DND-41 (cell line): ENCODE measurements around the gene PLA2G2D.

ENCODE experiments used
- EZH2 ChIP-seq: IDR thresholded peaks from 3 replicates; pipeline ENCODE4 v1.6.1; 2012; ENCODE audit warnings: borderline replicate concordance, low read depth, mild to moderate bottlenecking, moderate library complexity, low read length, inconsistent platforms; ENCODE audit not compliant: severe bottlenecking
- TF ChIP-seq, protein P1 (sequence below): IDR thresholded peaks from 2 replicates; pipeline ENCODE4 v1.5.1; 2012; ENCODE audit warnings: borderline replicate concordance, low read length, moderate library complexity, mild to moderate bottlenecking; ENCODE audit not compliant: poor library complexity, severe bottlenecking; ENCODE audit errors: extremely low read depth

DNA sequence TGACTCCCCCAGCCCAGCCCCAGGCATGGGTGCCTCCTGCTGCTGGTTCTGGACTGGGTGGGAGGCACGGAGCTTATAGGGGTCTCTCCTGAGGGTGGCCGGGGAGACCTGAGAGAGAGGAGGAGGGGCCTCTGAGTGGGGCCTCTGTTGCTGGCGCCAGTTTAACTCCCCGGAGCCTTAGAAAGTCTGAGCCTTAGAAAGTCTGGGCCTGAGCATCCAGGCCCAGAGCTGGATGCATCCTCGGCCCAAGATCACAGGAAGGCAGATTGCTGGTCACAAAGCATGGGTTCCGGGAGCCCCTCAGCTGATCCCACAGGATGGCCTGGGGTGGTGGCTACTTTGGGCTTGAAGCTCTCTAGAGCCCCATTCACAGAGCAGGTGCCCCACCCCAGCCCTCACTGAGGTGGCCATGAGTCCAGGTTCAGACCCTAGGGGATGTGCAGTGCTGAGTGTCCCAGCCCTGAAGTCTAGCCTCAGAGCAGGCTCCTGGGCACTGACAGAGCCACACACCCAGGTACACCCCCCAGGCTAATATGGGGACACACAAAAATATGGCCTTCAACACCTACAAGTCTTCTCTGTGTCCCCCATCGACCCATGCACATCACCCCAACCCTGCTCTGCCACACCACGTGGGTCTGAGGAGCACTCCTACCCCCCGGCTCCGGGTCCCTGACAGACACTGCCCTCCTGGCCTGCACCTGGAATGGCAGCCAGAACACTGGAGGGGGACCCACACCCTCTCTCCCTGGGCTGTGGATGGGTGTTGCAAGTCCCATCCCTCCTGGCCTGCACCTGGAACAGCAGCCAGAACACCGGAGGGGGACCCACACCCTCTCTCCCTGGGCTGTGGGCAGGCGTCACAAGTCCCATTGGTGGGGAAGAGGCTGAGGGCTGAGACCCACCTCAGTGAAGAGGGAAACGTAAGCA, 29.5 kb upstream of the PLA2G2D start:
- TF ChIP-seq, protein P1, sequence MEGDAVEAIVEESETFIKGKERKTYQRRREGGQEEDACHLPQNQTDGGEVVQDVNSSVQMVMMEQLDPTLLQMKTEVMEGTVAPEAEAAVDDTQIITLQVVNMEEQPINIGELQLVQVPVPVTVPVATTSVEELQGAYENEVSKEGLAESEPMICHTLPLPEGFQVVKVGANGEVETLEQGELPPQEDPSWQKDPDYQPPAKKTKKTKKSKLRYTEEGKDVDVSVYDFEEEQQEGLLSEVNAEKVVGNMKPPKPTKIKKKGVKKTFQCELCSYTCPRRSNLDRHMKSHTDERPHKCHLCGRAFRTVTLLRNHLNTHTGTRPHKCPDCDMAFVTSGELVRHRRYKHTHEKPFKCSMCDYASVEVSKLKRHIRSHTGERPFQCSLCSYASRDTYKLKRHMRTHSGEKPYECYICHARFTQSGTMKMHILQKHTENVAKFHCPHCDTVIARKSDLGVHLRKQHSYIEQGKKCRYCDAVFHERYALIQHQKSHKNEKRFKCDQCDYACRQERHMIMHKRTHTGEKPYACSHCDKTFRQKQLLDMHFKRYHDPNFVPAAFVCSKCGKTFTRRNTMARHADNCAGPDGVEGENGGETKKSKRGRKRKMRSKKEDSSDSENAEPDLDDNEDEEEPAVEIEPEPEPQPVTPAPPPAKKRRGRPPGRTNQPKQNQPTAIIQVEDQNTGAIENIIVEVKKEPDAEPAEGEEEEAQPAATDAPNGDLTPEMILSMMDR: no peak
- TF ChIP-seq EZH2: no peak
